GM12878 (cell line): ENCODE results near the gene DNAI2. TPM values are rescaled to one million over a fixed set of nuclear protein-coding genes. Genes with fewer than 3 reads are reported as not detected.

ENCODE experiments used
- ATAC-seq: fragments of 200-7000 bp; cut with Tn5 transposase; 3 replicates; pipeline ENCODE4 v1.9.1; 2020; ENCODE audit warnings: mild to moderate bottlenecking, moderate library complexity
- BruUV-seq: library from RNA; stranded (reverse); fragments of 400-500 nt; replicated peaks from 2 replicates; lab custom pipeline; 2021; lab: Mats Ljungman, UMichigan
- CTCF ChIA-PET: fragments of 300-600 bp; sonication (Branson Sonifier 250); formaldehyde crosslinking; extraction: SDS; loops from one replicate; lab custom pipeline; 2021; ENCODE audit warnings: inconsistent platforms; lab: Yijun Ruan, JAX
- POLR2A ChIA-PET: fragments of 350-600 bp; formaldehyde crosslinking; extraction: SDS; loops from one replicate; lab custom pipeline; 2021; ENCODE audit warnings: inconsistent platforms; lab: Charles Lee
- RAD21 ChIA-PET: fragments of 300-600 bp; sonication (Branson Sonifier 250); formaldehyde crosslinking; loops from one replicate; lab custom pipeline; 2023; ENCODE audit warnings: antibody characterized with exemption; ENCODE audit not compliant: unreplicated experiment; lab: Charles Lee
- SMC1A ChIA-PET: fragments of 300-600 bp; sonication (Branson Sonifier 250); formaldehyde crosslinking; loops from one replicate; lab custom pipeline; 2023; ENCODE audit not compliant: unreplicated experiment, uncharacterized antibody; lab: Charles Lee
- DNase-seq: peaks from one replicate; pipeline ENCODE4 v3.0.0-alpha.2; 2011; ENCODE audit warnings: low read depth, low spot score
- FAIRE-seq: peaks from 3 replicates; lab custom pipeline; 2011; peaks lifted over from hg19 to GRCh38; lab: Jason Lieb, UNC
- H2AFZ ChIP-seq: 2 replicates; pipeline ENCODE4 v1.6.0; 2011; ENCODE audit warnings: low read depth, low read length, control low read depth; ENCODE audit not compliant: control insufficient read depth
- H3K27ac ChIP-seq: 2 replicates; pipeline ENCODE4 v1.5.1; 2011; ENCODE audit warnings: control low read depth; ENCODE audit not compliant: control insufficient read depth, insufficient read depth
- H3K27me3 ChIP-seq, 2 experiments: replicated peaks in 1 of 2; 2 replicates each; pipeline versions ENCODE4 v1.6.0 to v1.6.1; 2011; ENCODE audit warnings: low read length in 1 of 2; ENCODE audit not compliant: control insufficient read depth in 2 of 2, insufficient read depth in 2 of 2
- H3K36me3 ChIP-seq, 2 experiments: 2 replicates each; pipeline ENCODE4 v1.5.1; 2011; ENCODE audit warnings: low read length in 1 of 2; ENCODE audit not compliant: control insufficient read depth in 2 of 2, insufficient read depth in 2 of 2
- H3K4me1 ChIP-seq: 2 replicates; pipeline ENCODE4 v1.6.1; 2011; ENCODE audit warnings: mild to moderate bottlenecking, low read length, moderate library complexity, mixed read lengths; ENCODE audit not compliant: control insufficient read depth, insufficient read depth
- H3K4me2 ChIP-seq: 2 replicates; pipeline ENCODE4 v1.6.0; 2011; ENCODE audit warnings: control low read depth; ENCODE audit not compliant: control insufficient read depth, insufficient read depth
- H3K4me3 ChIP-seq: fragments of 200-600 bp; sonication (generic); 2 replicates; pipeline ENCODE4 v1.5.1; 2016
- H3K79me2 ChIP-seq: 2 replicates; pipeline ENCODE4 v1.6.0; 2011; ENCODE audit warnings: low read length; ENCODE audit not compliant: control insufficient read depth, insufficient read depth
- H3K9ac ChIP-seq: 2 replicates; pipeline ENCODE4 v1.8.0; 2011; ENCODE audit warnings: low read length, control low read depth, mixed read lengths; ENCODE audit not compliant: control insufficient read depth, insufficient read depth
- H3K9me3 ChIP-seq: replicated peaks from 3 replicates; pipeline ENCODE4 v1.5.1; 2011; ENCODE audit warnings: mild to moderate bottlenecking, low read length; ENCODE audit not compliant: control insufficient read depth, insufficient read depth
- H4K20me1 ChIP-seq: 2 replicates; pipeline ENCODE4 v1.6.0; 2011; ENCODE audit not compliant: control insufficient read depth, insufficient read depth
- CREB1 ChIP-seq: IDR thresholded peaks from 2 replicates; pipeline ENCODE4 v1.6.1; 2012; ENCODE audit warnings: low read depth, mild to moderate bottlenecking, inconsistent platforms
- HDGF ChIP-seq: fragments of 450-650 bp; IDR thresholded peaks from 2 replicates; pipeline ENCODE4 v1.6.1; 2016; ENCODE audit warnings: antibody characterized with exemption
- SUZ12 ChIP-seq: fragments of 200-600 bp; sonication (generic); IDR thresholded peaks from one replicate; pipeline ENCODE4 v1.6.1; 2018; ENCODE audit warnings: antibody characterized with exemption, mild to moderate bottlenecking; ENCODE audit not compliant: unreplicated experiment
- ZBTB33 ChIP-seq: fragments of 450-650 bp; IDR thresholded peaks from 2 replicates; pipeline ENCODE4 v1.6.1; 2017; ENCODE audit warnings: mild to moderate bottlenecking
- WGBS: methylation state at CpG from one replicate; pipeline ENCODE4 v1.1.6; 2016; ENCODE audit warnings: low lambda C conversion rate; ENCODE audit not compliant: insufficient replicate concordance, insufficient coverage; ENCODE audit errors: missing lambda C conversion rate; 5-methylcytosine and 5-hydroxymethylcytosine counted together
- in situ Hi-C: fragments of 300-500 bp; cut with MboI; formaldehyde crosslinking; loops from 9 replicates; pipeline ENCODE4 v1.14.3; 2018; ENCODE audit warnings: mixed read lengths
- intact Hi-C: fragments of 100-400 bp; cut with micrococcal nuclease; formaldehyde crosslinking; loops from one replicate; pipeline ENCODE4 v1.14.2; 2022; ENCODE audit not compliant: unreplicated experiment
- polyA plus RNA-seq, 11 experiments: library from polyadenylated mRNA; depleted of rRNA in 4 of 11; unstranded in 6 of 11; stranded (reverse) in 5 of 11; fragments of >200 nt; fragmentation: Nextera tagmentation in 4 of 11; fragmentation: Illumina TruSeq in 1 of 11; extraction: Ambion mirVana in 4 of 11; extraction: Trizol in 1 of 11; gene quantifications; 1 replicate in 1 of 11; 2 replicates in 10 of 11; pipeline versions ENCODE4 v1.2.1 to v1.2.3, GENCODE V29; 2011 to 2016; ENCODE audit warnings: inconsistent platforms in 2 of 11, missing spikeins in 2 of 11, low read depth in 1 of 11
- total RNA-seq, 4 experiments: library from RNA; depleted of rRNA in 3 of 4; stranded (reverse); fragments of >200 nt in 3 of 4; fragmentation: Illumina TruSeq in 1 of 4; extraction: Trizol in 1 of 4; gene quantifications; 2 replicates each; pipeline versions ENCODE4 v1.2.1 to v1.2.3, GENCODE V29; 2013 to 2021
- TF ChIP-seq, protein P1 (sequence below): IDR thresholded peaks from 2 replicates; pipeline ENCODE4 v1.6.1; 2012; ENCODE audit warnings: mild to moderate bottlenecking, low read depth, low read length

DNAI2 gene
- total and polyA plus RNA-seq, 10 of the 15 experiments (the other 5 are each of a cell fraction or from before 2014, with no cell fraction given): 0.04 to 1.8 (median 0.13) TPM

DNA sequence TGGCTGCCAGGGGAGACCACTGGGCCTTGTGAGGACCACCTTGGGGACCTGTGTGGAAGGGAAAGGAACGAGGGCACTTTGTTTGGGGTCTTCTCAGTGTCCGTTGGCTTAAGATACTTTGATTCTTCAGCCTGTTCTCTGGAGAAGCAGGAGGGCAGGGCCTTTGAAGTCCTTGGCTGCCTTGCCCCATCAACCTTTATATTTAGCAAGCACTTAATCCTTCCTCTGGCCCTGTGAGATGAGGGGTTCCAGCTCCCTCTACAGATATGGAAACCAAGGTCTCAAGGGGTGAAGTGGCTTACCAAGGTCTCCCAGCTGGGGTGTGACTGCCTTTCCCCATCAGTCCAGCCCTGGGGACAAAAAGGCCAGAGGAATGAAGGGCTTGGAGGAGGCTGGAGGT is 32.2 kb upstream of the DNAI2 start:
- no TSS peak for BruUV-seq
- ChIA-PET RAD21 (no interaction called here), CTCF (no interaction called here), SMC1A (interaction anchor here (1.4 kb wide), 1 partner anchor 19 kb away, joined by 5 read pairs; no protein-coding TSS in a partner anchor), POLR2A (interaction anchor here (0.6 kb wide), 1 partner anchor 53 kb away, joined by 3 read pairs; no protein-coding TSS in a partner anchor)
- Histone ChIP-seq H3K79me2 (no peaks in the 10 kb centered on the region), H3K9ac (no peak overlapping the region), H3K4me1 (no peaks in the 10 kb centered on the region), H3K27ac (no peak overlapping the region), H4K20me1 (no peaks in the 10 kb centered on the region), H3K36me3 (peaks cover 0 to 2% of the 10 kb centered on the region in 2 experiments; a peak in 2 of 4 replicates), H2AFZ (no peak overlapping the region), H3K9me3 (no peaks in the 10 kb centered on the region; the same call in 2 of the 3 replicates), H3K27me3 (no peaks in the 10 kb centered on the region), H3K4me3 (no peak overlapping the region), H3K4me2 (no peak overlapping the region)
- ATAC-seq (no peak), FAIRE-seq (no peak), DNase-seq (no peak)
- 46% methylated on average over 2 of the region's 2 CpGs for WGBS
- in situ Hi-C loops (no loop called here), intact Hi-C loops (no loop called here)
- TF ChIP-seq ZBTB33 (no peak), HDGF (no peak), SUZ12 (no peak), CREB1 (no peak)
- TF ChIP-seq, protein P1, sequence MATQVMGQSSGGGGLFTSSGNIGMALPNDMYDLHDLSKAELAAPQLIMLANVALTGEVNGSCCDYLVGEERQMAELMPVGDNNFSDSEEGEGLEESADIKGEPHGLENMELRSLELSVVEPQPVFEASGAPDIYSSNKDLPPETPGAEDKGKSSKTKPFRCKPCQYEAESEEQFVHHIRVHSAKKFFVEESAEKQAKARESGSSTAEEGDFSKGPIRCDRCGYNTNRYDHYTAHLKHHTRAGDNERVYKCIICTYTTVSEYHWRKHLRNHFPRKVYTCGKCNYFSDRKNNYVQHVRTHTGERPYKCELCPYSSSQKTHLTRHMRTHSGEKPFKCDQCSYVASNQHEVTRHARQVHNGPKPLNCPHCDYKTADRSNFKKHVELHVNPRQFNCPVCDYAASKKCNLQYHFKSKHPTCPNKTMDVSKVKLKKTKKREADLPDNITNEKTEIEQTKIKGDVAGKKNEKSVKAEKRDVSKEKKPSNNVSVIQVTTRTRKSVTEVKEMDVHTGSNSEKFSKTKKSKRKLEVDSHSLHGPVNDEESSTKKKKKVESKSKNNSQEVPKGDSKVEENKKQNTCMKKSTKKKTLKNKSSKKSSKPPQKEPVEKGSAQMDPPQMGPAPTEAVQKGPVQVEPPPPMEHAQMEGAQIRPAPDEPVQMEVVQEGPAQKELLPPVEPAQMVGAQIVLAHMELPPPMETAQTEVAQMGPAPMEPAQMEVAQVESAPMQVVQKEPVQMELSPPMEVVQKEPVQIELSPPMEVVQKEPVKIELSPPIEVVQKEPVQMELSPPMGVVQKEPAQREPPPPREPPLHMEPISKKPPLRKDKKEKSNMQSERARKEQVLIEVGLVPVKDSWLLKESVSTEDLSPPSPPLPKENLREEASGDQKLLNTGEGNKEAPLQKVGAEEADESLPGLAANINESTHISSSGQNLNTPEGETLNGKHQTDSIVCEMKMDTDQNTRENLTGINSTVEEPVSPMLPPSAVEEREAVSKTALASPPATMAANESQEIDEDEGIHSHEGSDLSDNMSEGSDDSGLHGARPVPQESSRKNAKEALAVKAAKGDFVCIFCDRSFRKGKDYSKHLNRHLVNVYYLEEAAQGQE: no peak
